Posterior vena cava (tissue), 2 donors: ENCODE data around the gene NSMCE1. TPM values are rescaled to one million over a fixed set of nuclear protein-coding genes. Genes with fewer than 3 reads are reported as not detected.
A peak's percentile ranks its signal among the peaks of the same experiment; 100 is the strongest.

Source experiments
- DNase-seq: peaks from one replicate; pipeline ENCODE4 v3.0.0-alpha.2; 2020; ENCODE audit warnings: low spot score
- intact Hi-C, 2 donors: fragments of 100-400 bp; cut with DNase I; formaldehyde crosslinking; loops; one replicate each; pipeline versions ENCODE4 v1.14.1 to v1.14.2; 2022 to 2023
- total RNA-seq, 2 donors: library from RNA; stranded (reverse); fragmentation: NEBNext Ultra II Directional; extraction: Animal tissue kit (Norgen Biotek cat#: 25700); gene quantifications; one replicate each; pipeline ENCODE4 v1.2.1, GENCODE V29; 2021
- donor health status: DM: yes; HTN: yes; CAD: no.
- donor health status: DM: yes; HTN: yes; CAD: no.

The NSMCE1 gene
- total RNA-seq, 2 donors from 2014 or later = 45.3 to 52.0 TPM

GRCh38 chr16:27193300-27193990 is 75.1 kb downstream of the NSMCE1 start:
- intact Hi-C loops = no loop called here
- no peak for DNase-seq

- intact Hi-C loops = no loop called here
- DNase-seq = no peak
Observed at GRCh38 chr16:27191352-27191924, 77.1 kb downstream of the NSMCE1 start.

- intact Hi-C loops = no loop called here
- DNase-seq = no peak
Observed at GRCh38 chr16:27190316-27190871, 78.2 kb downstream of the NSMCE1 start.

DNA sequence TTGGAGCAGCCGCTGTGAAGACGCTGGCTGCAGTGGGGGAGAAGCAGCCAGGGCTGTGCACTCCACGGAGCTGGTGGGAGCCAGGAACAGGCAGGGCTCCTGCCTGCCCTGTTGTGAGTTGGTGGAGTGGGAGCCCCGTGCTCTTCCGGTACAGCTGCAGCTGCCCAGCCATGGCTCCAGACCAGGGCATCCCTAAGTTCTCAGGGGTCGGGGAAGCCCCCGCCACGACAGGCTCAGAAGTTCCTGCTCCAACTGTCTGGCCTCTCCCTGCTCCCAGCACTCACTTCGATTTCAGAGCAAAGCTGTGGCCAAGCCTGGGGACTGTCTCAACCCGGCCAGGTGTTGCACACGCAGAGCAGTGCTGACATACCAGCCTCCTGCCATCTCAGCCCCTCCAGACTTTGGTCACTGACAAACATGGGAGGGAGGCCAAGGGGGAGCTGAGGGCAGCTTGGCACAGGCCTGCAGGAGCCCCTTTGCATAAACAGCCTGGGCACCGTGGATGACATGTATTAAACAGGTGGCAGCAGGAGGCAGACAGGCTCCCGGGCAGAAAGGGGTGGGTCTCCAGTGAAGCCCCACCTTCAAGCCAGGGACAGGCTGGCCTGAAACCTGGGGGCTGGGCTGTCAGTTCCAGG is 79.1 kb downstream of the NSMCE1 start:
- intact Hi-C loops = loop anchor here in 1 of 2 donors (5.0 to 10.0 kb wide), 2 partner anchors 265 to 1932 kb away; partner anchors contain the start of gene ZKSCAN2
- DNase-seq = no peak

GRCh38 chr16:27188633-27189032 is 79.9 kb downstream of the NSMCE1 start:
- intact Hi-C loops = loop anchor here in 1 of 2 donors (5.0 to 10.0 kb wide), 2 partner anchors 266 to 1931 kb away; partner anchors contain the start of gene ZKSCAN2
- DNase-seq = no peak

GRCh38 chr16:27185776-27186130 is 82.8 kb downstream of the NSMCE1 start:
- intact Hi-C loops = loop anchor here in 1 of 2 donors (5.0 to 10.0 kb wide), 2 partner anchors 269 to 1928 kb away; partner anchors contain the start of gene ZKSCAN2
- no peak for DNase-seq

DNA sequence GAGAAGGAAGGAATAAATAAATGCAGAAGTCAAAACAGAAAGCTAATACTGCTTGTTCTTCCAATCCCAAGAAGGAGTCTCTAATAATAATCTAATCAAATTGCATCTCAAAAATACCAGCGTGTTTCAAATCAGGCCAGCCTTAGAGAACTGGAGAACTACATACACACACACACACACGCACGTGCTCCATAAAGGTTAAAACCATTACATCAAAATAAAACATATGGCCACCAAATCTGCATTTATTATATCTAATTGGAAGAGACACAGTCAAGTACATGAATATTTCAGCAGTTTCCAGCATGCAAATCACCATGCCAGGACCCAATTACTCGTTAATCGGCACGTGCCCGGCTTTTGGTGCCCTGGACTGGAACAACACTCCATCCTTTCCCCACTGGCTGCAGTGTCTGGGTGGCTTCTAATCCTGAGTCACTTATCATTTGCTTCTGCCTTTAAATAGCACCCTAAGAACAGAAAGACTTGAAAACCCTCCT is 85.6 kb downstream of the NSMCE1 start:
- no peak for DNase-seq
- intact Hi-C loops = loop anchor here in 1 of 2 donors (10.0 kb wide), 1 partner anchor 272 kb away; no protein-coding TSS in a partner anchor

- no peak for DNase-seq
- intact Hi-C loops = loop anchor here in 1 of 2 donors (10.0 kb wide), 1 partner anchor 274 kb away; no protein-coding TSS in a partner anchor
Observed at GRCh38 chr16:27181019-27181790, 87.4 kb downstream of the NSMCE1 start.

DNA sequence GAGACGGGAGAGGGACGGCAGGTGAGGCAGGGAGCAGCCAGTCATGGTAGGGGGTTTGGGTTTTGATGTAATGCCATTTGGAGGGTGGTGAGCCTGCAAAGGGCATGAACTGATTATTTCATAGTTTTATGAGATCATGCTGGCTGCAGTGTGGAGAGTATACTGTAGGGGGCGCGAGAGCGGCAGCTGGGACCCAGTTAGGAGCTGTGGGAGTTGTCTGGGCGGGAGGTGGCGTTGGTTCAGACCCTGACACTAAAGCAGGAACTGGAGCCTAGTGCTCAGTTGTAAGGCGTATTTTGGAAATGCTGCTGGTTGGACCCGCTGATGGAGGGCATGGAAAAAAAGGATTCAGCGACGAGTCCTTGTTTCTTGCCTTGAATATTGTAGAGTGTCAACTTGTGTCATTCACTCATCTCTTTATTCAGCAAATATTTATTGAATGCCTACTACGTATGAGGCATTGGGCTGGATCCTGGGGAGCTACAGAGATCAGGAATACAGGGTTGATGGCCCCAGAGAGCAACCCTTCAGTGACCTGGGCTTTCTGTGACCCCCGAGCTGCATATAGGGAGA is 89.0 kb downstream of the NSMCE1 start:
- intact Hi-C loops = loop anchor here (5.0 to 10.0 kb wide), 2 partner anchors 188 to 275 kb away; no protein-coding TSS in a partner anchor
- DNase-seq = peak; percentile 96

GRCh38 chr16:27177031-27177774 is 91.4 kb downstream of the NSMCE1 start:
- intact Hi-C loops = loop anchor here in 1 of 2 donors (5.0 kb wide), 1 partner anchor 190 kb away; no protein-coding TSS in a partner anchor
- no peak for DNase-seq

GRCh38 chr16:27175888-27176287 is 92.7 kb downstream of the NSMCE1 start:
- intact Hi-C loops = loop anchor here in 1 of 2 donors (5.0 kb wide), 1 partner anchor 191 kb away; no protein-coding TSS in a partner anchor

More at GRCh38 chr16:27175888-27176287, 92.7 kb downstream of the NSMCE1 start:
- DNase-seq = no peak

Other genes with a start within 250 kb of the NSMCE1 start
- not detected for gene C16orf82, start 201.8 kb downstream of the NSMCE1 start, total RNA-seq
- gene KDM8, start 65.2 kb downstream of the NSMCE1 start, total RNA-seq = 1 to 10 TPM; 4.4 to 4.6 TPM
- gene IL4R, start 45.2 kb upstream of the NSMCE1 start, total RNA-seq = 100 to 1,000 TPM in 1 of 2 donors, 10 to 100 TPM in 1; 99.2 to 112 TPM
- under 1 TPM; 0.24 to 0.56 TPM for gene IL21R, start 133.4 kb upstream of the NSMCE1 start, total RNA-seq